Upper lobe of left lung (tissue), 6 donors: ENCODE results near the gene ALX4. TPM values are rescaled to one million over a fixed set of nuclear protein-coding genes. Genes with fewer than 3 reads are reported as not detected.

Source experiments
- ATAC-seq, 2 donors: fragments of 200-7000 bp; cut with Tn5 transposase; one replicate each; pipeline ENCODE4 v1.9.1; 2022; ENCODE audit warnings: mild to moderate bottlenecking in 2 of 2, moderate library complexity in 2 of 2; ENCODE audit not compliant: low FRiP score in 2 of 2
- DNase-seq, 2 donors: peaks; one replicate each; pipeline ENCODE4 v3.0.0-alpha.2; 2019 to 2020
- H3K27ac ChIP-seq, 4 donors: fragments of 200-600 bp; sonication (generic); one replicate each; pipeline ENCODE4 v1.5.1; 2016 to 2019
- H3K27me3 ChIP-seq, 4 donors: fragments of 200-600 bp; sonication (generic); one replicate each; pipeline ENCODE4 v1.5.1; 2017 to 2019
- H3K36me3 ChIP-seq, 4 donors: fragments of 200-600 bp; sonication (generic); one replicate each; pipeline ENCODE4 v1.5.1; 2016 to 2019
- H3K4me1 ChIP-seq, 4 donors: fragments of 200-600 bp; sonication (generic); one replicate each; pipeline ENCODE4 v1.5.1; 2018 to 2019
- H3K4me3 ChIP-seq, 4 donors: fragments of 200-600 bp; sonication (generic); one replicate each; pipeline ENCODE4 v1.5.1; 2017 to 2019; ENCODE audit warnings: mild to moderate bottlenecking in 2 of 4, moderate library complexity in 1 of 4
- H3K9me3 ChIP-seq, 4 donors: fragments of 200-600 bp; sonication (generic); one replicate each; pipeline ENCODE4 v1.5.1; 2018 to 2019
- EP300 ChIP-seq, 4 donors: sonication (generic); formaldehyde crosslinking; IDR thresholded peaks; one replicate each; pipeline ENCODE4 v1.5.1; 2017; ENCODE audit warnings: antibody characterized with exemption in 4 of 4, control low read depth in 2 of 4
- POLR2A ChIP-seq, 4 donors: fragments of 450-650 bp; IDR thresholded peaks; one replicate each; pipeline ENCODE4 v1.5.1; 2016 to 2017; ENCODE audit warnings: antibody characterized with exemption in 4 of 4, mild to moderate bottlenecking in 2 of 4
- POLR2AphosphoS5 ChIP-seq, 2 donors: sonication (generic); formaldehyde crosslinking; IDR thresholded peaks; one replicate each; pipeline ENCODE4 v1.5.1; 2017; ENCODE audit warnings: antibody characterized with exemption in 2 of 2
- WGBS, 2 donors: methylation state at CpG; one replicate each; pipeline ENCODE4 v1.1.5; 2017 to 2018; 5-methylcytosine and 5-hydroxymethylcytosine counted together
- total RNA-seq, 6 donors: library from RNA; depleted of rRNA in 4 of 6; stranded (reverse); fragments of >200 nt in 4 of 6; gene quantifications; one replicate each; pipeline versions ENCODE4 v1.1.0 to v1.2.1, GENCODE V29; 2016 to 2021
- TF ChIP-seq, protein P1 (sequence below), 6 experiments: fragments of 450-650 bp in 4 of 6; fragments of 200-600 bp in 2 of 6; sonication (generic) in 2 of 6; IDR thresholded peaks; one replicate each; pipeline ENCODE4 v1.5.1; 2016 to 2019; ENCODE audit warnings: antibody characterized with exemption in 6 of 6
- donor health status: DM: no; HTN: no; CAD: no; lungs with moderate emphysema.
- donor health status: DM: no; HTN: yes; CAD: no; lungs with severe emphysema.

Gene ALX4
- total RNA-seq, 6 donors from 2014 or later: not detected

DNA sequence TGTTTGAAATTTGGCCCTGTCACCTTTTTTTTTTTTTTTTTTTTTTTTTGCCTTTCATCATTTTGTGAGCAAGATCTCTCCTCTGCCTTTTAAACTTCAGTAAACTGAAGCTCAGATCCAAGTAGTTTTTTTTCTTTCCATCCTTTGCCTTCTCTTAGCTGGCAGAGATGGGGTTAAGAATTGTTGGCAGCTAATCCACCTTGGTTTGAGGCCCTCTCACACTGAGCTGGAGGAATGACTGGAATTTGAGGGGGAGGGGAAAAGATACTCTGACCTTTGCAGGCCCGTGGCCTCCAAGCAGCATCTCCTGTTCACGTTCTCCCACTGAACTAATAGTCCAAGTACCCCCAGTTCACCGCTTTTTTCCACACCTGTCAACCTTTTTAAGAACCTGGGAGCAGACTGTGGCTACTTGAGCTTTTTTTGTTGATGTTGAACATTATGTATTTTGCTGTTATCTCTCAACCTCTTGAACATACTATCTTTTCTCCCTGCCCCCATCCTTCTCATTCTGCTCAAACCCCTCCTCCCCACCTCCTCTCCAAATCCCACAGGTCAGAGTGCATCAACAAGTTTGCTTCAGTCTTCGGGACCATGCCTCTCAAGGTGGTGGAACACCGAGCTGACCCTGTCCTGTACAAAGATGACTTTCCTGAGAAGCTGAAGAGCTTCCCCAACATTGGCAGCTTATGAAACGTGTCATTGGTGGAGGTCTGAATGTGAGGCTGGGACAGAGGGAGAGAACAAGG, 66.2 kb downstream of the ALX4 start:
- 59 to 67% methylated on average over 6 of the region's 6 CpGs for WGBS, 2 donors
- TF ChIP-seq, protein P1, sequence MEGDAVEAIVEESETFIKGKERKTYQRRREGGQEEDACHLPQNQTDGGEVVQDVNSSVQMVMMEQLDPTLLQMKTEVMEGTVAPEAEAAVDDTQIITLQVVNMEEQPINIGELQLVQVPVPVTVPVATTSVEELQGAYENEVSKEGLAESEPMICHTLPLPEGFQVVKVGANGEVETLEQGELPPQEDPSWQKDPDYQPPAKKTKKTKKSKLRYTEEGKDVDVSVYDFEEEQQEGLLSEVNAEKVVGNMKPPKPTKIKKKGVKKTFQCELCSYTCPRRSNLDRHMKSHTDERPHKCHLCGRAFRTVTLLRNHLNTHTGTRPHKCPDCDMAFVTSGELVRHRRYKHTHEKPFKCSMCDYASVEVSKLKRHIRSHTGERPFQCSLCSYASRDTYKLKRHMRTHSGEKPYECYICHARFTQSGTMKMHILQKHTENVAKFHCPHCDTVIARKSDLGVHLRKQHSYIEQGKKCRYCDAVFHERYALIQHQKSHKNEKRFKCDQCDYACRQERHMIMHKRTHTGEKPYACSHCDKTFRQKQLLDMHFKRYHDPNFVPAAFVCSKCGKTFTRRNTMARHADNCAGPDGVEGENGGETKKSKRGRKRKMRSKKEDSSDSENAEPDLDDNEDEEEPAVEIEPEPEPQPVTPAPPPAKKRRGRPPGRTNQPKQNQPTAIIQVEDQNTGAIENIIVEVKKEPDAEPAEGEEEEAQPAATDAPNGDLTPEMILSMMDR (IDR thresholded peaks at IDR 0.05): no peak
- no peak for TF ChIP-seq POLR2A (IDR thresholded peaks at IDR 0.05)
- no peak for TF ChIP-seq EP300 (IDR thresholded peaks at IDR 0.05)
- TF ChIP-seq POLR2AphosphoS5 (IDR thresholded peaks at IDR 0.05): no peak
- H3K36me3 ChIP-seq: peaks cover 0 to 23% (median 0%) of the 10 kb centered on the region in 4 donors
- no peaks in the 10 kb centered on the region for H3K27me3 ChIP-seq
- H3K9me3 ChIP-seq: no peaks in the 10 kb centered on the region
- ATAC-seq: no peak
- no peak overlapping the region for H3K27ac ChIP-seq
- no peak for DNase-seq
- peaks cover 7 to 16% (median 8%) of the 10 kb centered on the region in 4 donors for H3K4me1 ChIP-seq
- H3K4me3 ChIP-seq: no peak overlapping the region

DNA sequence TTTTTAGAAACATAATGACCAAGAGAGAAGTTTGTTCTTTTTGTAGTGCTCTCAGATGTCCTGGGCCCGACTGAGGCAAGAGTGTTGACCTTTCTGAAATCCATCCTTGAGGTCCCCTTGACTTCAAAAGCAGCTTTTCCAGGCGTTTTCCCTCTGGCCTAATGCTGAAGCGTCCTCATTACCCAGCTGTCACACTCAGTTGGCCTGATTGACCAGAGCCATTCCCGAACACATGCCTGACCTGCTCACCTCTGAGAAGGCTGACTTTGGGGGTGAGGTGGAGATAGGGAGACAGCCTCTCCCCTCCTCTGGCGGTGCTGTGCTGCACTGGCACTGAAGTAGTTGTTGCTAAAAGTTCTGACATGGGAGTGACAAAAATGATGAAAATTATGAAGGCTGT, 66.9 kb downstream of the ALX4 start:
- Histone ChIP-seq H3K27me3 (no peaks in the 10 kb centered on the region), H3K4me3 (no peak overlapping the region), H3K27ac (no peak overlapping the region), H3K9me3 (no peaks in the 10 kb centered on the region), H3K4me1 (peaks cover 7 to 16% (median 8%) of the 10 kb centered on the region in 4 donors), H3K36me3 (peaks cover 0 to 25% (median 0%) of the 10 kb centered on the region in 4 donors)
- no peak for ATAC-seq
- 68 to 69% methylated on average over 5 of the region's 5 CpGs for WGBS, 2 donors
- DNase-seq: no peak
- TF ChIP-seq POLR2AphosphoS5 (IDR thresholded peaks at IDR 0.05) (no peak), EP300 (IDR thresholded peaks at IDR 0.05) (no peak), POLR2A (IDR thresholded peaks at IDR 0.05) (no peak)
- TF ChIP-seq, protein P1 (IDR thresholded peaks at IDR 0.05): no peak

DNA sequence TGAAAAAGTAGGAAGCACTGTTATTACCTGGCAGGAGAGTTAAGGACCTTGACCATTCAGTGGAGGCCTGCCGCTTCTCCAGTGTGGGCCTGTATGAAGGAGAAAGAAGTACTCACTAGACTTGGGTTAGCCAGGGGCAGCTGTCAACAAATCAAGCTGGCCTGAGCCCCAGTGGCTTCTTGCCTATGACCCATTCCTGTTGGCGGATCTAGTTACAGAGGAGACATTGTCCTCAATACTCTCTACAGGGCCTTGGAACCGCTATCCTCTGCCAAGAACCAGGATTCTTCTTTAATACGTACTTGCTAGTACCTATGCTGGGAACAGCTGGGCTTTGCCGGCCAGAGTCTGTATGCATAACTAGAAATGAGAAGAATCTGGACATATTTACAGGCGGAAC, 68.1 kb downstream of the ALX4 start:
- H3K4me3 ChIP-seq: no peak overlapping the region
- H3K27ac ChIP-seq: no peak overlapping the region
- DNase-seq (no peak), ATAC-seq (no peak)
- no peaks in the 10 kb centered on the region for H3K9me3 ChIP-seq
- WGBS, 2 donors: 88 to 92% methylated on average over 6 of the region's 6 CpGs
- H3K4me1 ChIP-seq: peaks cover 7 to 16% (median 8%) of the 10 kb centered on the region in 4 donors
- H3K27me3 ChIP-seq: no peaks in the 10 kb centered on the region
- TF ChIP-seq EP300 (IDR thresholded peaks at IDR 0.05): no peak
- TF ChIP-seq POLR2A (IDR thresholded peaks at IDR 0.05): no peak
- TF ChIP-seq, protein P1 (IDR thresholded peaks at IDR 0.05): no peak
- no peak for TF ChIP-seq POLR2AphosphoS5 (IDR thresholded peaks at IDR 0.05)
- H3K36me3 ChIP-seq: peaks cover 0 to 30% (median 0%) of the 10 kb centered on the region in 4 donors

DNA sequence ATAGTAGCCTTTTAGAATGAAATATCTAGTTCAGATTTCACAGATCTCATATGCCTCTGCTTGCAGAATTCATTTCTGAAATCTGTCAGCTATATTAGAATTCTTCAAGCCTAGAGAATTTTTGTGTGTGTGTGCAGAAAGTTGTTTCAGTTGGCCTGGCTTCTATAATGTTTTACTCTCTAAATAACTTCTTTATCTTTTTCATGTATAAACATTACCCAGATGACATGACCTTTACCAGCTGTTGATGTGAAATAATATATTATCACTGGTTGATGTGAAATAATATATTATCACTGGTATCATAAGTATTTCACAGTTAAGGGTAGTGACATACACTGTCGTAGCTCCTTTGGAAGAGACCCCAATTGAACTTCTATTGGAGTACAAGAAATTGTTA, 72.8 kb downstream of the ALX4 start:
- DNase-seq: no peak
- WGBS, 2 donors: 97 to 100% methylated on average over 1 of the region's 1 CpG
- ATAC-seq: no peak
- TF ChIP-seq, protein P1 (IDR thresholded peaks at IDR 0.05): no peak
- TF ChIP-seq EP300 (IDR thresholded peaks at IDR 0.05): no peak
- no peak for TF ChIP-seq POLR2AphosphoS5 (IDR thresholded peaks at IDR 0.05)
- no peak for TF ChIP-seq POLR2A (IDR thresholded peaks at IDR 0.05)
- Histone ChIP-seq H3K36me3 (peaks cover 0 to 39% (median 2%) of the 10 kb centered on the region in 4 donors), H3K27me3 (no peaks in the 10 kb centered on the region), H3K27ac (no peak overlapping the region), H3K9me3 (no peaks in the 10 kb centered on the region), H3K4me1 (peaks cover 0 to 4% (median 0%) of the 10 kb centered on the region in 4 donors), H3K4me3 (no peak overlapping the region)

DNA sequence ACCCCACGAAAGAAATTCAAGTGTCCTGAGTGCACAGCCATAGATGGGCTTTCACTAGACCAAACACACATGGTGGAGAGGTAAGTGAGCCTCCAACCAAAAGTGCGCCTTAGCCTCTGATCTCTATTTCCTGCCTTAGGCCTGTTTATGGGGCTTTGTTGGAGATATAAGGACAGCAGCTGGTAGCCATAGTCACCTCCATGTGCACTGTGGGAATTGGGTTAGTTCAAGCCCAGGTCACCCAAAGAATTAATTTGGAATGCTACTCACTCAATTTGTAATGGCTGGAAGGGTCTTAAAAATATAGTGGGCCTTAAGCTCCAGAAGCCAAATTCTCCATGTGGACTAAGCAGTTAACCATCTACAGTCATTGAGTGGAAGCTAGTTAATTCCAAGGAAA, 73.6 kb downstream of the ALX4 start:
- ATAC-seq (no peak), DNase-seq (no peak)
- Histone ChIP-seq H3K4me3 (no peak overlapping the region), H3K36me3 (peaks cover 0 to 39% (median 2%) of the 10 kb centered on the region in 4 donors), H3K4me1 (no peaks in the 10 kb centered on the region), H3K9me3 (no peaks in the 10 kb centered on the region), H3K27ac (no peak overlapping the region), H3K27me3 (no peaks in the 10 kb centered on the region)
- TF ChIP-seq, protein P1 (IDR thresholded peaks at IDR 0.05): no peak
- 94 to 100% methylated on average over 2 of the region's 2 CpGs for WGBS, 2 donors
